Brain pericyte (primary cell): Measurements from ENCODE around the gene DGUOK.
"Not testable (repeated sequence)": the region's sequence is repeated elsewhere in the genome, so short reads cannot be mapped to it uniquely, and the experiment has no call there.

Experiments
- DNase-seq: peaks from one replicate; pipeline ENCODE4 v3.0.0-alpha.2; 2012; ENCODE audit warnings: low read depth, low spot score

DGUOK gene

DNA sequence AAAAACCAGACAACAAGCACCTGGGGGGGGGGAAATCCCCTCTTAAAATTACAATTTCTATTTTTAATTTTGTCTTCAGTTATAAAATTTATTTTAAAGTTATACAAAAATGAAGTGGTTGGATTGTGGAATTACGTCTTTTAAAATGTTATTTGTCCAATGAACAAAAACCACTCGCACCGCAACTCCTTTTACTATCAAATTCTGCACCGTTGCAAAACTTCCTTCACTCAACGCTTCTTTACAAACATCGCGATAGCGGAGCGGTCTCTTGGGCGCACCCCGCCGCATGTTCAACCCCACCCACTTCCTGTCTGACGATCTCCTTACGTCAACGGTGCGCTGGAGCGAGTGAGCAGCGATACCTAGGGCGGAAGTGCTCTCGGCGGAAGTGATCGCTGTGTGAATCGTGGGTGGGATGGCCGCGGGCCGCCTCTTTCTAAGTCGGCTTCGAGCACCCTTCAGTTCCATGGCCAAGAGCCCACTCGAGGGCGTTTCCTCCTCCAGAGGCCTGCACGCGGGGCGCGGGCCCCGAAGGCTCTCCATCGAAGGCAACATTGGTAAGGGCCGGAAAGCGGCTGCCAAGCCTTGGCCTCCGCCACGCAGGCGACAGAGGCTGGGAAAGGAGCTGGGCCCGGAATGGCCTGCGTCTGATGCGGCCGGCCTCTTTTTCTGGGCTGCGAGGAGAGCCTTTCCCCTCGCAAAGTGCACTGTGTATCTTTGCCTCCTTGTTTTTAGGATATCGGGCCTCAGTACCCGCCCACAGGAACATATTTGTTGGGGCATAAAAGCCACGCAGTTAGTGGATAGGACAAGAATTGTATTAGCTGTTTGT lies at the start of gene DGUOK:
TSS of gene DGUOK (plus strand) at position 388 of the 835 bp plus-strand sequence. CDS start at position 419, 31 bp downstream.
- DNase-seq, result peak; percentile 96

DNA sequence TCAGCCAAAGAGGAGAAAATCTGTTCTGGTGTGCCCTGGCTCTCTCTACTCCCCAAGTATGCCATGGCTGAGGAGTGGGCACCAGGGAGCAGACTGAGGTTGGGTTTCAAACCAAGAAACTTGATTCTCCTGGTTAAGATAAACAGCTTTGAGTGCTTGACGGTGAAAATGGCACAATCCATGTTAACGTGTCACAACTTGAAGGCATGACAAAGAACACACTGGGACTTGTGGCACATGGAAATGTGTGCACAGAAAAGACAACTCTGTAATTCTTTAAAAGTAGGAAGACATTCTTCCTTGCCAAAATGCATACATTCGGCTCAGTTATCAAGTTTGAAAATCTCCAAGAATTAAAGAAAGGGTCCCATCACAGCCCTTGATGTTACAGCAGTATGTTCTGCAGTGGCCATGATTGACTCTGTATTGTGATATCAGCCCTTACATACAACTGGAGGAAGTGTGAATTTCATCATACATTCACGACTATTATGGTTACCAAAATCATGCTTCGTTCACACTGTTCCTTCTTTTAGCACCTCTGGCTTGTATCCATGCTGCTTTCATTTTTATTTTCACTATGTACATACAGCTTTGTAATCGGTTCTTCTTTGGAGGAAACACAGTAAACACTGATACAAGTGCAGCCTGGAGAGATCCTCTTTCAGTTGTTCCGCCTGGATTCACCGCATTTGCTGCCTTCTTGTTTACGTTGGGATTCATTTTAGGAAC lies 49.4 kb upstream of the DGUOK start:
- no peak for DNase-seq

DNA sequence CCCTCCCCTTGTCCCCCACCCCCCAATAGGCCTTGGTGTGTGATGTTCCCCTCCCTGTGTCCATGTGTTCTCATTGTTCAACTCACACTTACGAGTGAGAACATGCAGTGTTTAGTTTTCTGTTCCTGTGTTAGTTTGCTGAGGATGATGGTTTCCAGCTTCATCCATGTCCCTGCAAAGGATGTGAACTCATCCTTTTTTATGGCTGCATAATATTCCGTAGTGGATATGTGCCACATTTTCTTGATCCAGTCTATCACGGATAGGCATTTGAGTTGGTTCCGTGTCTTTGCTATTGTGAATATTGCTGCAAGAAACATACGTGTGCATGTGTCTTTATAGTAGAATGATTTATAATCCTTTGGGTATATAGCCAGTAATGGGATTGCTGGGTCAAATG lies 48.7 kb upstream of the DGUOK start:
- DNase-seq, result not testable (repeated sequence)

DNA sequence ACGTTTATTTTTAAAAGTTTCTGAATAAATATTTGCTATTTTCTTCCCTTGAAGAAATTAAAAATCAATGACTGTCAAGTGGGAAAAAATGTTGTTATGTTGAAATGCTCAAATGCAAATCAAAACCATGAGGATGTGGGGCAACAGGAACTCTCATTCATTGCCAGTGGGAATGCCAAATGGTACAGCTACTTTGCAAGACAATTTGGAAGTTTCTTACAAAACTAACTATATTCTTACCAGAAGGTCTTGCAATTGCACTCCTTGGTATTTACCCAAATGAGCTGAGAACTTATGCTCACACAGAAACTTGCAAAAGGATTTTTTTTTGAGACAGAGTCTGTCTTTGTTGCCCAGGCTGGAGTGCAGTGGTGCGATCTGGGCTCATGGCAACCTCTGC lies 41.3 kb upstream of the DGUOK start:
- DNase-seq, result no peak

DNA sequence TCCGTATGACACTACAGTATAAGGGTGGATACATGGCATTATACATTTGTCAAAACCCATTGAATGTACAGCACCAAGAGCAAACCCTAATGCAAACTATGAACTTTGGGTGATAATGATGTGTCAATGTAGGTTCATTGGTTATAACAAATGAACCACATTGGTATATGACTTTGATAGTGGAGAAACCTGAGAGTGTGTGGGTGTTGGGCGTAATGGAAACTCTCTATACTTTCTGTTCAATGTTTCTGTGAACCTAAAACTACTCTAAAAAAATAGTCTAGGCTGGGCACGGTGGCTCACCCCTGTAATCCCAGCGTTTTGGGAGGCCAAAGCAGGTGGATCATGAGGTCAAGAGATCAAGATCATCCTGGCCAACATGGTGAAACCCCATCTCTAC lies 40.3 kb upstream of the DGUOK start:
- DNase-seq, result no peak

DNA sequence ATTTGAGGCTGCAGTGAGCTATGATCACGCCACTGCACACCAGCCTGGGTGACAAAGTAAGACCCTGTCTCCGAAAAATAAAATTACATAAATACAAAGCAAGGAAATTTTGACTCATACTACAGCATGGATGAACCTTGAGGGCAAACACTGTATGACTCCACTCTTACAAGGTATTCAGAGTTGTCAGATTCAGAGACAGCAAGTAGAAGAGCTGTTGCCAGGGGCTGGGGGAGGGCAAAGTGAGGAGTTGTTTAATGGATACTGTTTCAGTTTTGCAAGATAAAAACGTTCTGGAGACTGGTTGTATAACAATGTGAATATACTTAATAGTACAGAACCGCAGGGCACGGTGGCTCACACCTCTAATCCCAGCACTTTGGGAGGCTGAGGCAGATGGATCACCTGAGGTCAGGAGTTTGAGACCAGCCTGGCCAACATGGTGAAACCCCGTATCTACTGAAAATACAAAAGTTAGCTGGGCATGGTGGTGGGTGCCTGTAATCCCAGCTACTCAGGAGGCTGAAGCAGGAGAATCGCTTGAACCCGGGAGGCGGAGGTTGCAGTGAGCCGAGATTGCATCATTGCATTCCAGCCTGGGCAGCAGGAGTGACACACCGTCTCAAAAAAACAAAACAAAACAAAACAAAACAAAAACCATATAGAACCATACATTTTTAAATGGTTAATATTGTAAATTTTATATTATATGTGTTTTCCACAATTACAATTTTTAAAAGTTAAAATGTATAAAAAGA lies 38.9 kb upstream of the DGUOK start:
- not testable (repeated sequence) for DNase-seq

DNA sequence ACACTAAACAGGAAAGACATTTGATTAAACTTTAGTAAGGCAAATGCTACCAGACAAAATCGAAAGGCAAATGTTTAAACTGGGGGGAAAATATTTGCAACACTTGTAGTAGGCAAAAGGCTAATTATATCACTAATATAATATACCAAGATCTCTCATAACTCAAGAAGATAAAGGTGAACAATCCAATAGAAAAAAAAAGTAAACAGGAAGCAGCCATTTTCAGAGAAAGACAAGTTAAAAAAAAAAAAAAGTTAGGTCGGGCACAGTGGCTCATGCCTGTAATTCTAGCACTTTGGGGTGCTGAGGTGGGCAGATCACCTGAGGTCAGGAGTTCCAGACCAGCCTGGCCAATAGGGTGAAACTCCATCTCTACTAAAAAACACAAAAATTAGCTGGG lies 38.3 kb upstream of the DGUOK start:
- DNase-seq, result no peak

DNA sequence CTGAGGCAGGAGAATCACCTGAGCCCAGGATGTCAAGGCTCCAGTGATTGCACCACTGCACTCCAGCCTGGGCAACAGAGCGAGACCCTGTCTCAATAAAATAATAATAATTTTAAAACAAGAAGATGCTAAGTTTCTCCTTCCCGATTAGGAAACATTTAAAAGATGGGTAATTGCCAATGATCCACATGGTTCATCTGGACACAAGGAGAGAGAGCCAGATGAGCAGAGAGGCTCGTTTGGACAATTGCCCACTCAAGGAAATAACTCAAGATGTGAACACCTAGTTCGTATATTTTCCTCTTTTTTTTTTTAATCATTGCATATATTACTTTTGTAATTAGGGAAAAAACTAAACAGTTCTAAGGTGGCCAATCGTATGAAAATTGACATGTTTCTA lies 37.5 kb upstream of the DGUOK start:
- no peak for DNase-seq

DNA sequence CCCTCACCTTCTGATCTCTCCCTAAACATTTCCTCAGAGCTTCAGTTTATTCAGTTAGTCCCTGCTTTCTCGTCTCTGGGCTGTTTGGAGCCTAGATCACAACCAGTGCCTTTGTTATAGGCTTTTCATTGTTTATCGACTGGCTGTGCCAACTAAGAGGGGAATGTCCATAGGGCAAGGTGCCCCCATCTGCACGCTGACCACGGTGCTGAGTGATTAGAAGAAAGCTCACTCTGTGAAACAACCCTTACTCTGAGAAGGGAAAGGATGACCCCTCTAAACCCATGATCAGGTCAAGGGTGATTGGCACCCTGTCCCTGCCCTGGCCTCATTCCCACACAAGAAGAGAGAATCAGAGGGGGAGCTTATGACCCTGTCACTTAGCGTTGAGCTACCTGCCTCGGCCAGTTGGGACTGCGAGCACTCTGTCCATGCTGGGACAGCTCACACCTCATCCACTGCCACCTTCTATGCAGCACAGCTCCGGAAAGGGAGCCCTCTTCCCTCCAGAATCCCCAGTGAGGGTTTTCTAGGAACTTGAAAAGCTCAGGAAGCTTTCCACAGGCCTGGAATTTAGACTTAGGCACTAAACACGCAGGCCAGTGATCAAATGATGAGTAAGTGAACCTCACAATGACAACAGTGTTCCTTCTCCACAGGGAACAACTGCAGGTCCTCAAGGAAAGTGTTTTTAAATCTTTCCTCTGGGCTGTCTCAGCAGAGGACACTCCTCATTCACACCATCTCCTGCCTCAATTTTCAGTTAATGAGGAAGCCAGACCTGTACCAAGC lies 36.2 kb upstream of the DGUOK start:
- DNase-seq, result no peak

DNA sequence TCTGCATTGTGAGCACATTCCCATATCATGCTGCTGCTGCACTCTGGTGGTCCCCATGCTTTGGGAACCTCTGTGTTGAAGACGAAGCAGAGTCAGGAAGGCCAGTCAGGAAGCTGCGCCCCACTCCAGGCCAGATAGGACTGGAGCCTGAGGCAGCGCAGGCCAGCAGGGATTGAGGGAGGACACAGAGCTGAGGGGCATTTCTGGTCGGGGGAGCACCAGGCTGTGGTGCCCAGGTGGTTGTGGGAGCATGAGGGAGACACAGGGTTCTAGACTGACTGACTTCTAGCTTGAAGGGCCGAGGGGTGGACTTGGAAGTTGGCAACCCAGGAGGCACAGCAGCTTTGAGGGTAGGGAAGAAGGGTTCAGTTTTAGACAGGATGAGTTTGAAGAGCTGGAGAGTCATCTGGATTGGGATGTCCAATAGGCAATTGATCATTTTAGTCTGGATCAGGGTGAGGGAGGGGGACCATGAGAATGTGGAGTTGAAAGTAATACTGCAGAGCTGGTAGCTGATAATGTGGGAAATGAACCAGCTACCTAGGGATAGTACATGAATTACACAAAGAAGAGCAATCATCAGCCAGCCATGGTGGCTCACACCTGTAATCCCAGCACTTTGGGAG lies 35.3 kb upstream of the DGUOK start:
- no peak for DNase-seq

DNA sequence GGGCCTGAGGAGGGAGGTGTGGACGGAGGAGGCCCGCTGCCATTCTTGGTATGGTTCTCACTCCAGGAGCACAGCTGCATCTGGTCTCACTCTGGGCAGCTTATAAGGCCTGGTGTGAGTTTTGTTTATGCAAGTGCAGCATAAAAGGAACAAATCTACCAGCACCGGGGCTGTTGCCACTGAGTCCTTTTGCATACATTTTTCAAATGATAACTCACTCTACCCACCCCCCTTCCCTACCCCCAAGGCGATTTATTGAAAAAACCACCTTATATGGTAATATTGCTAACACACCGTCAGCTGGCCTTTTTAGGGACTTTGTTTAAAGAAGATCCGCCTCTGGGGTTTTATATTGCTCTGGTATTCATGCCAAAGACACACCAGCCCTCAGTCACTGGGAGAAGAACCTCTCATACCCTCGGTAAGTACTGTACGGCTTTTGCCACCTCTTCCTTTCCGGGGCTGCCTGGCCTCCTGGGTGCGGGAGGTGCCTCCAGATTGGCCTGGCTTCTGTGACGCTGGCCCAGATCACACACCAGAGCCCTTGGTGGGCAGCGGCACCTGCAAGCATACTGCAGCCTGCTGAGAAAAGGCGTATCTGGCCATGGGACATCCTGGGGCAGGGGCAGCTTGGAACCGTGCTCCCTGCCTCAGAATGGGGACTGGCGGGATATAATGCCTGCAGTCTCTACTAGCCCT lies 33.9 kb upstream of the DGUOK start, which contains the start of gene ACTG2:
TSS of gene ACTG2 (plus strand) at position 378 of the 699 bp plus-strand sequence. CDS start 8,304 bp downstream, outside the sequence.
- peak; percentile 65 for DNase-seq

DNA sequence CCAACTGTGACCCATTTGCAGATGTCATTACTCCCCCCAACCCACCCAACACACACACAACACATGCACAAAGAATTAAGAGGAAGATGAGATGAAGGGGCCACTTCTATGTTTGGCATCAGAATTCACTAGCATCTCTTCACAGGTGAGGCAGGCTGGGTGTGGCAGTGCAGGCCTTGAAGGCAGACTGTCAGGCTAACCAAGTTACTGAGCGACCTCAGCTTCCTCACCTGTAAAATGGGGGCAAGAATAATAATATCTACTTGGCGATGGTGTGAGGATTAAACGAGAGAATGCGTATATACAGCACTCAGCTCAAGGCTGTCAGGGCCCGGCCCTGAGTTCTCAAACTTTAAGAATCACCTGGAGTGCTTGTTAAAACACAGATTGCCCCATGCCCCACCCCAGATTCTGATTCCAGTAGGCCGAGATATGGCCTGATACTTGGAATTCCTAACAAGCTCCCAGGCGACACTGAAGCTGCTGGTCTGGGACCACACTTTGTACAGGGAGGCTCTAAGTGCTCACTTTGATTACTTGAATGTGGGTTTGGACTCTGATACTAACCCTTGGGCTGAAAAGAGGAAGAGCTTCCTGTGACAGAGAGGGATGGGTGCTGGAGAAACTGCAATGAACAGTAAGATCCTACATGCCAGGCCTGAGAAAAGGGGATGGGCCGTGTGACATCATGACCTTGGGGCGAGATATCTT lies 32.8 kb upstream of the DGUOK start:
- DNase-seq, result no peak

DNA sequence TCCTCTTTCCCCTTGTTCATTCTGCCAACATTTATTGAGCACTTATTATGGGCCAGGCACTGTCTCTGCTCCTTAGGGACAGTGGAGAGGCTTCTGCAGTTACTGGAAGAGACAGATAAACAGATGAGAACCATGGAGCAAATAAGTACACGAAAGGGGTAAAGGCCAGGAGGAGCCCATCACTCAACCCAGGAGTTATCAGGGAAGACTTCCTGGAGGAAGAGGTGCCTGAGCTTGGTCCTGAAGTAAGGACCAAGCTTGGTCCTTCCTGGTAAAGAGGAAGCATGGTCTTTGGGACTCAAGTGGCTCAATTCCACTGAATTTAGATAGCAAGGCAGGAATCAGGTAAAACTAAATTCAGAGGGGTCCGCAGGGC lies 32.2 kb upstream of the DGUOK start:
- no peak for DNase-seq

DNA sequence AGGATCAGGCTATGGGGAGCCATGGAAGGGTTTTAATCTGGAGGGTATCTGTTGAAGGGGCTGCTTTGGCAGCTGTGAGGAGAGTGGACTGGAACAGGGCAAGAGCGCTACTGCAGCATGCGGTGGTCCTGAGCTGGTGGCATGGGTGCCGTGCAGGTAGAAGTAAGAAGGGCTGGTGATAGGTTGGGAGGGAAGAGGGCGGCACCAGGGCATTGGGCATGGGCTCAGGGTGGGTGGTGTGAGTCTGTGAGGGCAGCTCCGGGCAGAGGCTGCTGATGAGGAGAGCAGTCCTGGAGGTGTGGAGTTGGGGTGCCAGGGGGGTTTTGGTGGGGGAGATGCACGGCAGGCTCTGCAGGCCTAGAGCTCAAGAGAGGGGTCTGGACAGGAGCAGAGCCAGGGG lies 31.8 kb upstream of the DGUOK start:
- DNase-seq, result no peak

DNA sequence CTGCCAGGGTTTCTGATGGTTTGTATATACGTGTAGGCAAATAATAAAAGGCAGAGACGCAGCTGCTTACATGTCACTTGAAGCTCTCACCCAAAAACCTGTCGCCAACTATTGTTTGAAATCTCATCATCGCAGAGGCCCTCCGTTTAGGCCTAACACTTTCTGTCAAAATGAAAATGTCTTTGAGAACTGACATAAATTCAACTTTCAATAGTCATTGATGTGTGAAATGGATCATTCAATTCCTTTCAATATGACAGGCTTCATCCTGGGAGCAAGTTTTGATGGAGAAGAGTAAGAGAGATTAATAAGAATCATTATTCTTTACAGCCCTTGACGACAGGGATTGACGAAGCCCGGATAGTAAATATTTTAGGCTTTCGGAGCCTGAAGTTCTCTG lies 31.2 kb upstream of the DGUOK start:
- no peak for DNase-seq

DNA sequence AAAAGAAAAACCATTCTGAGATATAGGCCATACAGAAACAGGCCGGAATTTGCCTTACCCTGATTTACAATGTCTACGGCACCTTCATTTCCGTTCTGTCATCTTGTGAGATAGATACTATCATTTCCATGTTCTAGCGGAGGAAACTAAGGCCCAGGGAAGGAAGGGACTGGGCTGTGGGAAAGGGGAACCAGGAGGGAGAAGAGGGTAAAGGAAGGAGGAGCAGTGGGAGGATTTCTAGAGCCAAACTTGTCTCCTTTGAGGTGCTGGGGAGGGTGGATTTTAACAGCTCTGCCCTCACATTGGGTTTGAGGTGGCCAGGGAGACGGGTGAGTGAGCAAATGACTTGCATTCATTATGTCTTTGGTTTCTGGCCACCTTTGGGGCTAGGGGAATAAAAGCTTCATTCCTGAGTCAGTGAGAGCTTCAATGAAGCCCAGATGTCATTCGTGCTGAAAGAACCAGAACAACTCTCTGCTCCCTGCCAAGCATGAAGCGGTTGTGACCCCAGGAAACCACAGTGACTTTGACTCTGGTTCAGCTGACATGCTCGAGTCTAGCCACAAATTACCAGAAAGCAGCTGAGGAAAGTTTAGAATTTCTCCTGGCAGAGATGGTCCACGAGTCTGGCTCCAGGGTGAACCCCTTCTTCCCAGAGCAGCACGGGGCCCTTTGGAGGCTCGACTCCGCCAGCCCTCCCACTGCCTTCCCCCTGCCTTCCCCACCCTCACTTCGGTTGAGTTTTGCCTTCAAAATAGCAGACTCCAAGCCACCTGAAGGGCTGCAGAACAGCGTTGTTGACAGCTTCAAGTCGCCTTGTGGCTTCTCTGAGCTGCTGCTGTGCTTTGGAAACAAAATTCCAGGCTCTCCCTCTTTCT lies 30.1 kb upstream of the DGUOK start:
- DNase-seq, result peak; percentile 53

DNA sequence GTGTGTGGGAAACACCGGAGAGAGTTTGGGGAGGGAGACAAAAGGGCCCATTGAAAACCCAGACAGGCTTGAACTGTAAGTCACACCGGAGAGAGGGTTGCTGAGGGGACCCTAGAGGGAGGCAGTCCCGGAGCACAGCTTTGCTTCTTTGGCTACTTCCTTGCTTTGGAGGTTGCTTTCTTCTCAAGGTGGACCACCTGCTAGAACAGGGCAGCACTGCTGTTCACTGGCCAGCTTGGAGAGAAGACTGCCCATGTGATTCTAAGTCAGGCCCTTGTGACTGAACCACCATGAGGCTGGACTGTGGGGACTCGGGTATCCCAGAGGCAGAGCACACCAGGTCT lies 29.5 kb upstream of the DGUOK start:
- no peak for DNase-seq

DNA sequence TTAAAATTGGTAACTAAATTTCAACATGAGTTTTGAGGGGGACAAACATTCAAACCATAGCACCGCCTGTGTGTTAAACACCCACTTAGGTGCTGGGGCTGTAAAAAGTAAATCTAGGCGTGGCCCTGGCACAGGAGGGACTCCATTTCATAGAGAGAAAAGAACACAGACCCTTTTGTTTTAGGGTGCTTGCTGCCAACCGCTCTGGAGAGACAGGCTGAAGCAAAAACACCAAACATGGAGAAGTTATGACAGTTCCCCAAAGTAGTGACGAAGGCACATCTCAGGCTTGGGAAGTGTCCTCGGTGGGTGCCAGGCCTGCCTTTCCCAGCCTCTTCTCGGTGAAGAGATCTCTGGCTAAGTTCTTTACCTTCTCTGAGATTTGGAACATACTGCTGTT lies 28.7 kb upstream of the DGUOK start:
- DNase-seq, result no peak

DNA sequence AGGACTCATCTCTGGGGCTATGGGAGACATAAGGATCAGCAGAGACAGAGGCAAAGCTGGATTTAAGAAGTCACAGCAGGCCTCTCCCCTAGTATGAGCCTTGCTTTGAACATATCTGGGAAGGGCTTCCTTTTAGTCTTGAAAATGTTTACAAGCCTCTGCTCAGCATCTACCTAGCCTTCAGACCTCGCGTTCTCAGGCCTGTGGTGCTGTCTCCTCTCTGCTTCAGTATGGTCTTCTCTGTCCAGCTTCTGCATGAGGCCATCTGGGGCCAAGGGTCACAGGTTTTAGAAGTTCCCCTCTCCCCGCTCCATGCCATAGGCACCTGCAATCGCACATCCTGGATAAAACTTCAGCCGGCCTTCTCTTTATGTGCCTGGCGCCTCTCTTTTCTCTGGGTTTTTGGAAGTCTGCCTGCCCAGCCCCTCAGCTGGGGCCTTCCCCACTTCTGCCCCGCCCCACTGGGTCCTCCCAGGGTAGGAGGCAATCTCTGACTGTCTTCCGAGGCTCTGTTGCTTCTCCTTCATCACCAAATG lies 26.8 kb upstream of the DGUOK start:
- DNase-seq, result no peak
